GM19395 (cell line): ENCODE results near the gene BTNL2.
"Not testable (repeated sequence)": the region's sequence is repeated elsewhere in the genome, so short reads cannot be mapped to it uniquely, and the experiment has no call there.

Experiments
- ATAC-seq: cut with Tn5 transposase; IDR thresholded peaks from one replicate; pipeline ENCODE4 v1.9.1; 2021; ENCODE audit warnings: mild to moderate bottlenecking, moderate library complexity; ENCODE audit not compliant: unreplicated experiment

Gene BTNL2

GRCh38 chr6:32406857-32407256 is at the start of gene BTNL2:
Gene BTNL2, minus strand, starts transcription at chr6:32407181. Its CDS starts 58 bp downstream, at chr6:32407123.
- ATAC-seq: no peak

- ATAC-seq: no peak
Measured at GRCh38 chr6:32449088-32449736, 42.2 kb upstream of the BTNL2 start.

GRCh38 chr6:32447932-32448331 is 41.0 kb upstream of the BTNL2 start:
- no peak for ATAC-seq

GRCh38 chr6:32445321-32445854 is 38.4 kb upstream of the BTNL2 start:
- ATAC-seq: no peak

- no peak for ATAC-seq
Measured at GRCh38 chr6:32444433-32444832, 37.5 kb upstream of the BTNL2 start.

GRCh38 chr6:32442977-32443552 is 36.1 kb upstream of the BTNL2 start:
- ATAC-seq: no peak

- ATAC-seq: no peak
Measured at GRCh38 chr6:32442243-32442667, 35.3 kb upstream of the BTNL2 start.

- ATAC-seq: peak; percentile 83
Measured at GRCh38 chr6:32439602-32440214, 32.7 kb upstream of the BTNL2 start, which contains the start of gene HLA-DRA. Gene HLA-DRA, plus strand, starts transcription at chr6:32439887. Its CDS starts 64 bp downstream, at chr6:32439951.

GRCh38 chr6:32439139-32439538 is 32.2 kb upstream of the BTNL2 start:
- peak; percentile 24 for ATAC-seq

- no peak for ATAC-seq
Measured at GRCh38 chr6:32436995-32437836, 30.2 kb upstream of the BTNL2 start.

GRCh38 chr6:32436186-32436585 is 29.2 kb upstream of the BTNL2 start:
- ATAC-seq: no peak

- not testable (repeated sequence) for ATAC-seq
Measured at GRCh38 chr6:32433950-32434349, 27.0 kb upstream of the BTNL2 start.

- no peak for ATAC-seq
Measured at GRCh38 chr6:32432050-32432450, 25.1 kb upstream of the BTNL2 start.

- ATAC-seq: no peak
Measured at GRCh38 chr6:32431142-32431541, 24.2 kb upstream of the BTNL2 start.

GRCh38 chr6:32430179-32430578 is 23.2 kb upstream of the BTNL2 start:
- no peak for ATAC-seq

GRCh38 chr6:32427934-32428474 is 21.0 kb upstream of the BTNL2 start:
- ATAC-seq: no peak

GRCh38 chr6:32427218-32427617 is 20.2 kb upstream of the BTNL2 start:
- no peak for ATAC-seq

- ATAC-seq: no peak
Measured at GRCh38 chr6:32426338-32426737, 19.4 kb upstream of the BTNL2 start.

GRCh38 chr6:32424589-32425300 is 17.8 kb upstream of the BTNL2 start:
- no peak for ATAC-seq

GRCh38 chr6:32416036-32416435 is 9.1 kb upstream of the BTNL2 start:
- no peak for ATAC-seq
